Measurements from ENCODE around the gene ZNF648. TPM values are rescaled to one million over a fixed set of nuclear protein-coding genes. Genes with fewer than 3 reads are reported as not detected.
"Not testable (repeated sequence)": the region's sequence is repeated elsewhere in the genome, so short reads cannot be mapped to it uniquely, and the experiment has no call there.

ZNF648 gene
- total and polyA plus RNA-seq, 4 donors: 0.02 to 0.67 (median 0.20) TPM

DNA sequence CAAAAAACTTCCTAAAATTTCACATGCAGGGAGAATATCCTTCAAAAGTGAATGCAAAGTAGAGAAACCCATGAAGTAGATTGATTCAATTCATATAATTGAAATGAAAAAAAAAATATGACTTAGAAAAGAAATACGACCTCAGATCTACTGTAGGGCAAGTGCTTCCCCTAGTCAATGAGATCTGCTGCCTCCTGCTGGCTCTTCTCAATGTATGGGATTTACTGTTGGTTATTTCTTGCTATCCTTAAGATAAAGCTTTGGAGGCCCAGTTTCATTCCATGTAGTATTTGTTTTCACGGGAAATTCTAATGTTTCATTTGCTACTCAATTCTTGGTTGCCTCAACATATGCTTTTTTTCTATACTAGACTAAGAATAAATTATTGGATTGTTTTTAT is 46.2 kb downstream of the ZNF648 start:
- H3K36me3 ChIP-seq (ENCODE audit: control insufficient read depth in 4 of 4, insufficient read depth in 3 of 4, low read depth in 1 of 4, low read length in 3 of 4): no peaks in the 10 kb centered on the region
- no peak for DNase-seq (ENCODE audit: low spot score)
- no peak overlapping the region for H3K27ac ChIP-seq (ENCODE audit: low read depth in 1 of 2, low read length in 2 of 2)
- H3K4me1 ChIP-seq (ENCODE audit: control insufficient read depth in 4 of 4, insufficient read depth in 4 of 4, low read length in 3 of 4): no peaks in the 10 kb centered on the region
- TF ChIP-seq CTCF (IDR thresholded peaks at IDR 0.05; ENCODE audit: low read depth, low read length, missing input control): no peak
- no peaks in the 10 kb centered on the region for H3K27me3 ChIP-seq (ENCODE audit: control insufficient read depth in 4 of 4, insufficient read depth in 4 of 4, low read length in 3 of 4)
- H3K9me3 ChIP-seq (ENCODE audit: control insufficient read depth in 4 of 4, low read length in 3 of 4): peaks cover 0 to 7% (median 2%) of the 10 kb centered on the region in 4 donors
- 85% methylated on average over 2 of the region's 2 CpGs for WGBS
- no peak overlapping the region for H3K9ac ChIP-seq (ENCODE audit: low read depth in 1 of 2, low read length in 2 of 2)
- no peak overlapping the region for H3K4me3 ChIP-seq (ENCODE audit: low read depth in 1 of 3, low read length in 3 of 3)

GRCh38 chr1:182010800-182011370 is 50.6 kb downstream of the ZNF648 start:
- H3K9me3 ChIP-seq (ENCODE audit: control insufficient read depth in 4 of 4, low read length in 3 of 4); DNase-seq (ENCODE audit: low spot score); H3K27me3 ChIP-seq (ENCODE audit: control insufficient read depth in 4 of 4, insufficient read depth in 4 of 4, low read length in 3 of 4); H3K27ac ChIP-seq (ENCODE audit: low read depth in 1 of 2, low read length in 2 of 2); H3K36me3 ChIP-seq (ENCODE audit: control insufficient read depth in 4 of 4, insufficient read depth in 3 of 4, low read depth in 1 of 4, low read length in 3 of 4); H3K9ac ChIP-seq (ENCODE audit: low read depth in 1 of 2, low read length in 2 of 2); H3K4me1 ChIP-seq (ENCODE audit: control insufficient read depth in 4 of 4, insufficient read depth in 4 of 4, low read length in 3 of 4); H3K4me3 ChIP-seq (ENCODE audit: low read depth in 1 of 3, low read length in 3 of 3): not testable (repeated sequence)
- WGBS: 97% methylated on average over 37 of the region's 37 CpGs

DNA sequence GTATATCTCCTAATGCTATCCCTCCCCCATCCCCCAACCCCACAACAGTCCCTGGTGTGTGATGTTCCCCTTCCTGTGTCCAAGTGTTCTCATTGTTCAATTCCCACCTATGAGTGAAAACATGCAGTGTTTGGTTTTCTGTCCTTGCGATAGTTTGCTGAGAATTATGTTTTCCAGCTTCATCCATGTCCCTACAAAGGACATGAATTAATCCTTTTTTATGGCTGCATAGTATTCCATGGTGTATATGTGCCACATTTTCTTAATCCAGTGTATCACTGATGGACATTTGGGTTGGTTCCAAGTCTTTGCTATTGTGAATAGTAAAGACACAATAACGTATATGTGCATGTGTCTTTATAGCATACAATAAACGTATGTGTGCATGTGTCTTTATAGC is 56.1 kb downstream of the ZNF648 start:
- DNase-seq (ENCODE audit: low spot score); H3K4me3 ChIP-seq (ENCODE audit: low read depth in 1 of 3, low read length in 3 of 3); H3K9me3 ChIP-seq (ENCODE audit: control insufficient read depth in 4 of 4, low read length in 3 of 4); H3K36me3 ChIP-seq (ENCODE audit: control insufficient read depth in 4 of 4, insufficient read depth in 3 of 4, low read depth in 1 of 4, low read length in 3 of 4); H3K4me1 ChIP-seq (ENCODE audit: control insufficient read depth in 4 of 4, insufficient read depth in 4 of 4, low read length in 3 of 4); H3K27ac ChIP-seq (ENCODE audit: low read depth in 1 of 2, low read length in 2 of 2); H3K27me3 ChIP-seq (ENCODE audit: control insufficient read depth in 4 of 4, insufficient read depth in 4 of 4, low read length in 3 of 4); H3K9ac ChIP-seq (ENCODE audit: low read depth in 1 of 2, low read length in 2 of 2): not testable (repeated sequence)
- WGBS: 86% methylated on average over 3 of the region's 3 CpGs

GRCh38 chr1:182004601-182005000 is 56.9 kb downstream of the ZNF648 start:
- Histone ChIP-seq H3K9ac (ENCODE audit: low read depth in 1 of 2, low read length in 2 of 2) (no peak overlapping the region), H3K9me3 (ENCODE audit: control insufficient read depth in 4 of 4, low read length in 3 of 4) (no peaks in the 10 kb centered on the region), H3K4me3 (ENCODE audit: low read depth in 1 of 3, low read length in 3 of 3) (no peak overlapping the region), H3K4me1 (ENCODE audit: control insufficient read depth in 4 of 4, insufficient read depth in 4 of 4, low read length in 3 of 4) (no peaks in the 10 kb centered on the region), H3K36me3 (ENCODE audit: control insufficient read depth in 4 of 4, insufficient read depth in 3 of 4, low read depth in 1 of 4, low read length in 3 of 4) (no peaks in the 10 kb centered on the region), H3K27ac (ENCODE audit: low read depth in 1 of 2, low read length in 2 of 2) (no peak overlapping the region), H3K27me3 (ENCODE audit: control insufficient read depth in 4 of 4, insufficient read depth in 4 of 4, low read length in 3 of 4) (no peaks in the 10 kb centered on the region)
- WGBS: 96% methylated on average over 3 of the region's 3 CpGs
- TF ChIP-seq TAF1 (conservative IDR thresholded peaks at IDR 0.05): no peak
- no peak for TF ChIP-seq RXRA (IDR thresholded peaks at IDR 0.05)
- TF ChIP-seq FOXA1 (IDR thresholded peaks at IDR 0.05): no peak
- no peak for TF ChIP-seq NR2F2 (IDR thresholded peaks at IDR 0.05)
- no peak for TF ChIP-seq HNF4G (IDR thresholded peaks at IDR 0.05)
- no peak for TF ChIP-seq ZBTB33 (IDR thresholded peaks at IDR 0.05)
- no peak for TF ChIP-seq HNF4A (conservative IDR thresholded peaks at IDR 0.05)
- TF ChIP-seq CTCF (IDR thresholded peaks at IDR 0.05; ENCODE audit: low read depth, low read length, missing input control): no peak
- no peak for TF ChIP-seq RAD21 (IDR thresholded peaks at IDR 0.05)
- TF ChIP-seq, protein P1, sequence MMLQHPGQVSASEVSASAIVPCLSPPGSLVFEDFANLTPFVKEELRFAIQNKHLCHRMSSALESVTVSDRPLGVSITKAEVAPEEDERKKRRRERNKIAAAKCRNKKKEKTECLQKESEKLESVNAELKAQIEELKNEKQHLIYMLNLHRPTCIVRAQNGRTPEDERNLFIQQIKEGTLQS (IDR thresholded peaks at IDR 0.05): no peak
- TF ChIP-seq, protein P2, sequence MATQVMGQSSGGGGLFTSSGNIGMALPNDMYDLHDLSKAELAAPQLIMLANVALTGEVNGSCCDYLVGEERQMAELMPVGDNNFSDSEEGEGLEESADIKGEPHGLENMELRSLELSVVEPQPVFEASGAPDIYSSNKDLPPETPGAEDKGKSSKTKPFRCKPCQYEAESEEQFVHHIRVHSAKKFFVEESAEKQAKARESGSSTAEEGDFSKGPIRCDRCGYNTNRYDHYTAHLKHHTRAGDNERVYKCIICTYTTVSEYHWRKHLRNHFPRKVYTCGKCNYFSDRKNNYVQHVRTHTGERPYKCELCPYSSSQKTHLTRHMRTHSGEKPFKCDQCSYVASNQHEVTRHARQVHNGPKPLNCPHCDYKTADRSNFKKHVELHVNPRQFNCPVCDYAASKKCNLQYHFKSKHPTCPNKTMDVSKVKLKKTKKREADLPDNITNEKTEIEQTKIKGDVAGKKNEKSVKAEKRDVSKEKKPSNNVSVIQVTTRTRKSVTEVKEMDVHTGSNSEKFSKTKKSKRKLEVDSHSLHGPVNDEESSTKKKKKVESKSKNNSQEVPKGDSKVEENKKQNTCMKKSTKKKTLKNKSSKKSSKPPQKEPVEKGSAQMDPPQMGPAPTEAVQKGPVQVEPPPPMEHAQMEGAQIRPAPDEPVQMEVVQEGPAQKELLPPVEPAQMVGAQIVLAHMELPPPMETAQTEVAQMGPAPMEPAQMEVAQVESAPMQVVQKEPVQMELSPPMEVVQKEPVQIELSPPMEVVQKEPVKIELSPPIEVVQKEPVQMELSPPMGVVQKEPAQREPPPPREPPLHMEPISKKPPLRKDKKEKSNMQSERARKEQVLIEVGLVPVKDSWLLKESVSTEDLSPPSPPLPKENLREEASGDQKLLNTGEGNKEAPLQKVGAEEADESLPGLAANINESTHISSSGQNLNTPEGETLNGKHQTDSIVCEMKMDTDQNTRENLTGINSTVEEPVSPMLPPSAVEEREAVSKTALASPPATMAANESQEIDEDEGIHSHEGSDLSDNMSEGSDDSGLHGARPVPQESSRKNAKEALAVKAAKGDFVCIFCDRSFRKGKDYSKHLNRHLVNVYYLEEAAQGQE (IDR thresholded peaks at IDR 0.05): no peak
- DNase-seq (ENCODE audit: low spot score): no peak

Measured in liver (tissue), 9 donors.